ENCODE data around the gene DMBT1.
"Not testable (repeated sequence)": the region's sequence is repeated elsewhere in the genome, so short reads cannot be mapped to it uniquely, and the experiment has no call there.

The DMBT1 gene

DNA sequence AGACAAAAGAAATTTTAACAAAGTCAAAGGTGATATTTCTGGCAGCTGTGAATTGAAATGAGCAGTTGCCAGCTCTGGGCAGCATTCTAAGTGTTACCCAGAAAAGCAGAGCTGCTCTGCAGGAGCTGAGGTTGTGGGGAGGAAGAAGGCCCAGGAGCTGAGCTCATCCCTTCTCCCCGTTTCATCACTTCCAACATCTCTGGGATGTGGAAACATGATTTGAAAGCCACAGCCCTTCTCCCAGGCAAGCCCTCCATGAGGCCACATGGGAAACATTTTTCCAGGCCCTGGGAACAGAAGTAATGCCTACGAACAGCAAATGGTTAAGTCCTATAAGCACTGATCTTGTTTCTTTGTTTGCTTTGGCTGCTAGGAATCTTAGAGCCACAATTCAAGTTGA, 10.9 kb upstream of the DMBT1 start:
- no peak for DNase-seq

- no peak for DNase-seq
These were observed 10.1 kb upstream of the DMBT1 start for GRCh38 chr10:122550427-122550826.

DNA sequence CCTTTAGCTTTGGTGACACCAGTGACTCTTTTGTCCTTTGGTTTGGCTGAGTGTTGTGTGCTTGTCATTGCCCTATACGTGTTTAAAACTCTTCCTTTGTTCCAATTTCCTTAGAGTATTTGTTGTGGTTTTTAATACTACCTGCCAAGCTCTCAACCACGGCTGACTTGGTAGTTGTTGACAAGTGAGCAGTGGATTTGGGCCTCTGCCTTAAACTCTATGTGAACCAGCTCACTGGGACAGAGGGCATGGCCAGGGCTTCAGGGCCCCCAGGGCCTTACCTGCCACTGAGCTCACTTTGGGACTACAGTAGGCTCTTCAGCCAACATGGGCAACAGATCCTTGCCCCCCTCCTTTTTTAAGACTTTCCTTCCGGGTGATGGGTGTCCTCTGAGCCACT, 9.6 kb upstream of the DMBT1 start:
- DNase-seq: no peak

- DNase-seq: no peak
These were observed 9.1 kb upstream of the DMBT1 start for GRCh38 chr10:122551450-122551849.

GRCh38 chr10:122553341-122553740, 7.2 kb upstream of the DMBT1 start:
- DNase-seq: no peak

DNA sequence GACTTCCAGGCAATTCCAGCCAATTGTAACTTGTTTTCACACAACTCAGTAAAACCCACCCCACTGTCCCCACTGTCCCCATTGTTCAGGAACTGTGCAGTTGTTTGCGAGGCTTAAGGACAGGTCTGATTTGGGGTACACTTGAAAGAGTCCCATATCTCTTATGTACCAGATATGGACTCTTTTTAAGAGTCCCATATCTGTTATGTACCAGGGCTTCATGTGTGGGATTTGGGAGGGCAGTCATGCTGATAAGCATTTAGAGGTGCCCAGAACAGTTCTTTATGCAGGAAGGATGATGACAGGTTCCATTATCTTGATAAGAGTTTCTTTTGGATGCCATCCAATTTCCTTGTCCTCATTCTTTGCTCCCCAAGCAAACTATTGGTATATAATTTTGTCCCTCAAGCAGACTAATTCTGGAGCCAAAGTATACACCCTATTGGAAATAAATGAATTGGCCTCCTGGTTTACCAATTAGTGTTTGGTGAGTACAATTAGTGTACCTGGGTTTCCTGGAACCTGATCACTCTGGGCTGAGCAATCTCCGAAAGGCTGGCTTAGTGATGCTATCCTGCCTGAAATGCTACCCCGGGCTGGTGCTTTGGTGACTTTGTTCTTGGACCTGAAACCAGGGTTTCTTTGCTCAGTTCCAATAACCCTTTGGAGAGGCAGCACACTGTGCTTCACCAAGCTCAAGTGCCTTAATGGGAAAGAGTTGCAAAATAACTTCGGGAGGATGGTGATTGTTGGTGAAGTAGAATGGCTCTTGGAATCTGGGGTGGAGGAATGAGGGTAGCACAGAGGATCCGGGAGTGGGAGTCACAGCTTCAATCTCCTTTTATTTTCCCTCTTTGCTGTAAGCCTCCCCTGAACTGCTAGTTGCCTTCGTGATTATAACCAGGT, 6.2 kb upstream of the DMBT1 start:
- no peak for DNase-seq

DNA sequence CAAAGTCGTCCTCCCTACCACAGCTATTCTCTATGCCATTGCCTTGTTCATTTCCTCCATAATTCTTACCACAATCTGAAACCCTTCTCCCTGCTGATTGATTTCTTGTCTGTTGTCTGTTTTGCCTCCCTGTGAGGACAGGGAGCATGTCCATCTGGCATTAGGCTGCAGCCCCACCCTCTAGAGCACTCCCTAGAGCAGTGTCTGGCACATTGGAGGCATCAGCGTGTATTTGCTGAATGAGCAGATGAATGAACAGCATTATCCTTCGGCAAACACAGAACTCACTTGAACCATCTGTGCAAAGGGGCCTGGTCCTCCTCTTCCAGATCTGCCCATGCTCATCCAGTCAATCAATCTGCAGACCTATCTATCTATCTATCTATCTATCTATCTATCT, 5.1 kb upstream of the DMBT1 start:
- DNase-seq: no peak

- DNase-seq: no peak
These were observed 3.0 kb upstream of the DMBT1 start for GRCh38 chr10:122557516-122557915.

DNA sequence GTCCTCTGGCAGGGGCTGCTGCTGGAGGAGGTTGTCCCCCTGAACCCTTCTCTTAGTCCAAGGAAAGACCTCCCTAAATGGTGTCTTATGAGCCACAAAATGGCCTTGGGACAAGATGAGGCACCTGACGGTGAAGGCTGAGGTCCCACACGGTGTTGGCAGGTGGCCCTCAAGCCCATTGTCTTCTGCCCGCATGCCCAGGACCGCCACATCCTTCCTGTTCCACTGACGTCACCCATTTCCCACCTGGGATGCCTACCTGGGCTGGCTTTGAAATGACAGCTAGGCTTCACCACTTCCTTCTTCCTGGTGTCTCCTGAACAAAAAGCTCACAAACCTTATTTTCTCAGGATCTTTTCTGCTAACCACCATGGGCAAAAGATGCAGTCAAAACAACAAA, 2.1 kb upstream of the DMBT1 start:
- DNase-seq: no peak

GRCh38 chr10:122559228-122559627, 1.3 kb upstream of the DMBT1 start:
- no peak for DNase-seq

- no peak for DNase-seq
These were observed 658 bp downstream of the DMBT1 start for GRCh38 chr10:122561212-122561611.

GRCh38 chr10:122561792-122562191, 1.2 kb downstream of the DMBT1 start:
- no peak for DNase-seq

DNA sequence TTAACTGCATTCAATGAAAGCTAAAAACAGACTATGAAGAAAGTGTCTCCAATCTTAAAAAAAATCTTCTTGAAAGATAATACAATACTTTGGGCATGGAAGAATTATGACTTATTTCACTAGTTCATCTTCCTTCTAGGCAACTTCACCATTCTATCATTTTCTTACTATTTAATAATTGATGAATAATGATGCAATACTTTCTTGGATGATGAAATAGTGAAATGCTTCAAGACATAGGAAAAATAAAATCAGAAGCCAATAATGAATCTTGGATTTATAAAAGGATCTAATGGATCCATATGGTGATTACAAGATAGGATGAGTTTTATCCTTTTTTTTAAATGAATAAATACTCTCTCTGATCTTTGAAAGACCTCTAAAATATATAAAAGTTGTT, 4.4 kb downstream of the DMBT1 start:
- no peak for DNase-seq

DNA sequence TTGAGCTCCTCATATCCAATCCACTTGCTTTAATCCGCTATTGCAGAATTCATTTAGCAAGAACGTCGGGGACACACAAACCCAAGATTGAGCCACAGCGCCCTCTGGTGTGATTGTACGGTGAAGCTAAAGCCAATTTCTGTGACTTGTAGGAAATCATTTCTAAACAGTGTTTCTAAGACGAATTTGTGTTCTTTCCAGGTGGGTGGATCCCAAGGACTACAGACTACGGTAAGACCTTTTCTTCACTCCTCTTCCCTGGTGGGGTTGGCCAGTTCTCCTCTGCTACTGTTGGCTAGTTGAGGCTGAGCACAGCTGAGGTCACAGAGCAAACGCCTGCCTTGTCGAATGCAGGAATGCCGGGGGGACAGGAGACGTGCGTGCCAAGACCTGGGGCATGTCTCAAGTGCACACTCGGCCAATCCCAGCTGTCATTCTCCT, 5.2 kb downstream of the DMBT1 start:
- DNase-seq: peak in 1 of 2 experiments; percentile 6

DNA sequence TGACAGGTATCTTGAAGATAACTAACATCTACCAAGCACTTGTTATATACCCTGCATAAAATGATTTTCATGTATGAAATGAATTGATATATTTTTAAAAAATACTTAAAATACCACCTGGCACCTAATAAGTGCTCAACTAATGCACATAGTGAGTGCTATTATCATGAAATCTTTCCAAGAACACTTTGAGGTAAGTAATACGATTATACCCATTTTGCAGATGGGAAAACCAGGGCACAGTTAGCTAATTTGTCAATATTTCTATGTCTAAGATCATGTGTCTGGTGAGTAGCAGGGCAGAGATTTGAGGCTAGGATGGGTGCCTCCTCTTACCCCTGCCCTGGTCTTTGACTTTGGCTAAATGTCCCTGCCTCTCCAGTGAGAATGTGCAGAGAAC, 6.1 kb downstream of the DMBT1 start:
- no peak for DNase-seq

DNA sequence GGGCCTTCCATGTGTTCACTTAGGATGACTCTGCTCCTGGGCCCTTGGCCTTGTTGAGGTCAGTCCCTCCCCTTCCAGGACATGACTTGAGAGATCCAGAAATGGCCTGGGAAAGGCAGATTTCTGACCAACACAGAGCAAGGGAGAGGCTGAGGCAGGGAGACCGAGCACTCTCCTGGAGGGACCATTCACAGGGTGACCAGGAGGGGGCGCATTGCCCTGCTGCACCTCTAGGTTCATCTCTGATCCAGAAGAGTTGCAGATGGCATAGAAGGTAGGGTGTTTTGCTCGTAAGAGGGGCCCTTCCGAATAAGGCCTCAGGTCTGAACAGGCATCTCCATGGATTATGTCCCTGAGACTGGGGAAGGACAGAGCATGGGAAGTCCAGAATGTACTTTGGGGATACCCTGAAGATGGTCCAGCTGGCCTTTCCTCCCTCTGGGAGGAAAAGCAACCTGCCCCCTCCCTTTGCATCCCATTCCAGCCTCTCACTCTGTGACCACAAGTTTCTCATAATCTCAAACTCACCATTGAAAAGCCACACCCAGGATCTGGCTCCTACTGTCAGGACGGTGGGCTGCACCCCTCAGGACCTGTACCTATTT, 6.6 kb downstream of the DMBT1 start:
- no peak for DNase-seq

GRCh38 chr10:122568551-122568950, 8.0 kb downstream of the DMBT1 start:
- no peak for DNase-seq

DNA sequence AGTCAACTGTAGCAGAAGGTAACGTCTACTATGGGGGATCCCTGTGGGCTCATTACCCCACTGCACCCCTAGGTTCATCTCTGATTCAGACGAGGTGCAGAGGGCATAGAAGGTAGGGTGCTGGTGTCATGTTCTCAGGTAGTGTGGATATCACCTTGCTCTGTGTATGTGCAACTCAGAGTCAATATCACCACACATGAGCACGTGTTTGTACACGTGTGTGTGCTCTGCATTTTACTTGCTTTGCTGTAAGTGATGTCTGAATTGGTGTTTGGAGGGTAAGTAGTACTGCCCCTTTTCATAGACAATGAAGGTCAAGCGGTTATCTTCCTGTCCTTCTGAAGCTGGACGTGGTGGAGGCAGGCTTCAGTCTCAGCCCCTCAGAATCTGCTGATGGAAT, 10.4 kb downstream of the DMBT1 start:
- DNase-seq: no peak

- no peak for DNase-seq
These were observed 11.3 kb downstream of the DMBT1 start for GRCh38 chr10:122571892-122572291.

GRCh38 chr10:122575776-122576175, 15.2 kb downstream of the DMBT1 start:
- no peak for DNase-seq

DNA sequence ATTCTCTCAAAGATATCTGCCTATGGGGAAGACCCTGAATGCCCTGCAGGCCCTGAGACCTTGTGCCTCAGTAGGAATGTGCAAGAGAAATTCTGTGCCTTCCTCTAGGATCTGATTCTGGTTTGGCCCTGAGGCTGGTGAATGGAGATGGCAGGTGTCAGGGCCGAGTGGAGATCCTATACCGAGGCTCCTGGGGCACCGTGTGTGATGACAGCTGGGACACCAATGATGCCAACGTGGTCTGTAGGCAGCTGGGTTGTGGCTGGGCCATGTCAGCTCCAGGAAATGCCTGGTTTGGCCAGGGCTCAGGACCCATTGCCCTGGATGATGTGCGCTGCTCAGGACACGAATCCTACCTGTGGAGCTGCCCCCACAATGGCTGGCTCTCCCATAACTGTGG, 15.7 kb downstream of the DMBT1 start:
- DNase-seq: no peak

DNA sequence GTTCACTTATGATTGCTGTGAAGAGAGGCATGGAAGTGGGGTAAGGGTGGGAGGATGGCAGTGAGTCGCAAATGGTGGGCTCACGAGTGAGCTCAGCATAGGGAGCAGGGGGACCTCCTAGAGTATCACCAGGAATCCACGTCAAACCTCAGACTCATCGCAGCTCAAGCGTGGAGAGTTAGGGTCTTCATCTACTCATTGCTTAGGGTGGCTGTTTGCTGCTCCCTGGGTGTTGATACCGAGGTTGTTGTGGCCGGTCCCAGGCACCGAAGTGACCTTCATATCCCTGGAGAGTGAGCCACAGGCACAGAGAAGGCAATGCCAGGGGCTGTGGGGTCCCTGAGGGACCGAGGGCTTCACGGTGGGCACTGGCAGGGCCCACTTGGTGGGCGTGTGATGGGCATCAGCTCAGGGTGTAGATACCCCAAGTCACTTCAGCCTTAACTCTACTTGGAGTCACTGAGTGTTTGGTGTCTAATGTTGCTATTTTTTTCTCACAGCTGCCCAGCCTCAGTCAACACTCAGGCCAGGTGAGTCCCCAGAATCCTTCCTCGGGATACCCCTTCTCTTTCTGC, 16.8 kb downstream of the DMBT1 start:
- DNase-seq: no peak

- not testable (repeated sequence) for DNase-seq
These were observed 25.5 kb downstream of the DMBT1 start for GRCh38 chr10:122586070-122586469.

GRCh38 chr10:122587098-122587760, 26.7 kb downstream of the DMBT1 start:
- no peak for DNase-seq
